Mesodermal cell (in vitro differentiated cells): ENCODE results near the gene DEFB125. TPM values are rescaled to one million over a fixed set of nuclear protein-coding genes. Genes with fewer than 3 reads are reported as not detected.

Experiments used
- H3K27ac ChIP-seq: 2 replicates; pipeline ENCODE4 v1.7.0; 2013; ENCODE audit warnings: mild to moderate bottlenecking, low read depth, low read length, moderate library complexity; ENCODE audit not compliant: severe bottlenecking
- H3K36me3 ChIP-seq: 2 replicates; pipeline ENCODE4 v1.7.1; 2013; ENCODE audit warnings: mild to moderate bottlenecking, low read length, moderate library complexity; ENCODE audit not compliant: control insufficient read depth, insufficient read depth
- H3K4me1 ChIP-seq: one replicate; pipeline ENCODE4 v1.7.1; 2013; ENCODE audit warnings: mild to moderate bottlenecking, low read length; ENCODE audit not compliant: insufficient read depth, control insufficient read depth, poor library complexity, severe bottlenecking
- H3K4me3 ChIP-seq: 2 replicates; pipeline ENCODE4 v1.7.0; 2013; ENCODE audit warnings: low read length, control low read depth, mild to moderate bottlenecking; ENCODE audit not compliant: insufficient read depth, poor library complexity, severe bottlenecking; ENCODE audit errors: extremely low read depth
- H3K9me3 ChIP-seq: 2 replicates; pipeline ENCODE4 v1.7.1; 2013; ENCODE audit warnings: mild to moderate bottlenecking, low read length, moderate library complexity; ENCODE audit not compliant: control insufficient read depth
- WGBS, 2 experiments: methylation state at CpG; one replicate each; pipeline ENCODE4 v1.1.5; 2013; ENCODE audit warnings: missing lambda C conversion rate in 2 of 2; ENCODE audit not compliant: insufficient coverage in 2 of 2; 5-methylcytosine and 5-hydroxymethylcytosine counted together
- polyA plus RNA-seq, 2 experiments: library from polyadenylated mRNA; stranded (reverse); fragments of 50-300 nt; gene quantifications; one replicate each; pipeline ENCODE4 v1.2.3, GENCODE V29; 2013

The DEFB125 gene, protein sequence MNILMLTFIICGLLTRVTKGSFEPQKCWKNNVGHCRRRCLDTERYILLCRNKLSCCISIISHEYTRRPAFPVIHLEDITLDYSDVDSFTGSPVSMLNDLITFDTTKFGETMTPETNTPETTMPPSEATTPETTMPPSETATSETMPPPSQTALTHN
- polyA plus RNA-seq (2013, experiment 1 of 2): not detected
- not detected for polyA plus RNA-seq (2013, experiment 2 of 2)

GRCh38 chr20:87401-87800 is at the start of gene DEFB125:
Gene DEFB125 (plus strand): TSS chr20:87672. CDS start chr20:87710, 38 bp downstream.
- Histone ChIP-seq H3K4me3 (no peak within 1 kb of the TSS), H3K4me1 (no peaks in the 10 kb centered on the region), H3K27ac (no peak within 1 kb of the TSS), H3K36me3 (no peaks in the 10 kb centered on the region), H3K9me3 (peaks cover 7% of the 10 kb centered on the region)
- WGBS, 2 experiments: 85 to 90% methylated on average over 2 to 3 of the region's 3 CpGs

DNA sequence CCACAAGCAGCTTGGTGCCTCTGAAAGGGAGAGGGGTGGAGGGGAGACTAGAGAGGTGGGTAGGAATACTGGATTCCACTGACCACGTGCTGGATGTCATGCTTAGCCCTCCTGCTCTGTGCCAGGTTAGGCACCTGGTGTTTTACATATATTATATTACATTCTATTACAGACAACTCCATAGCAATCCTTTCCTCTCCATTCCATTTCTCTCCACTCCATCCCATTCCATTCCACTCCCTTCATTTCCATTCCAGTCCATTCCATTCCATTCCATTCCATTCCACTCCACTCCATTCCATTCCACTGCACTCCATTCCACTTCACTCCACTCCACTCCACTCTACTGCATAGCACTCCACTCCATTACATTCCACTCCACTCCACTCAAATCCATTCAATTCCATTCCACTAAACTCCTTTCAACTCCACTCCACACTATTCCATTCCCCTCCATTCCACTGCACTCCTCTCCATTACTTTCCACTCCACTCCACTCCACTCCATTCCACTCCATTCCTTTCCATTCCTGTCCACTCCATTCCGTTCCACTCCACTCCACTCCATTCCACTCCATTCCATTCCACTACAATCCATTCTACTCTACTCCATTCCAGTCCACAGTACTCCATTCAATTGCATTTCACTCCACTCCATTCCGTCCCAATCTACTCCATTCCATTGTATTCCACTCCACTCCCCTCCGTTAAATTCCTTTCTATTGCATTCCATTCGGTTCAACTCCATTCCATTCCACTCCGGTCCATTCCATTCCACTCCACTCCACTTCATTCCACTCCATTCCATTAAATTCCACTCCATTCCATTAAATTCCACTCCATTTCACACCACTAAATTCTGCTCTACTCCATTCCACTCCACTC is 27.2 kb upstream of the DEFB125 start:
- H3K9me3 ChIP-seq: peaks cover 42% of the 10 kb centered on the region
- H3K4me3 ChIP-seq: no peak overlapping the region
- H3K4me1 ChIP-seq: no peaks in the 10 kb centered on the region
- H3K27ac ChIP-seq: no peak overlapping the region
- WGBS, 2 experiments: 68 to 74% methylated on average over 5 of the region's 6 CpGs
- no peaks in the 10 kb centered on the region for H3K36me3 ChIP-seq

DNA sequence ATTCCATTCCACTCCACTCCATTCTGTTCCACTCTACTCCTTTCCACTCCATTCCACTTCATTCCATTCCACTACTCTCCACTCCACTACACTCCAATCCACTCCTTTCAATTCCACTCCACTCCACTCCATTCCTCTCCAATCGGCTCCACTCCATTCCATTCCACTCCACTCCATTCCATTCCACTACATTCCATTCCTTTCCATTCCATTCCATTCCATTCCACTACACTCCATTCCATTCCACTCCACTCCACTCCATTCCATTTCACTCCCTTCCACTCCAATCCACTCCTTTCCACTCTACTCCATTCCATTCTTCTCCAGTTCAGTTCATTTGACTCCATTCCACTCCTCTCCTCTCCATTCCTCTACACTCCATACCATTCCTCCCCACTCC is 26.2 kb upstream of the DEFB125 start:
- no peak overlapping the region for H3K4me3 ChIP-seq
- peaks cover 52% of the 10 kb centered on the region for H3K9me3 ChIP-seq
- H3K36me3 ChIP-seq: no peaks in the 10 kb centered on the region
- H3K27ac ChIP-seq: no peak overlapping the region
- no peaks in the 10 kb centered on the region for H3K4me1 ChIP-seq
- WGBS, 2 experiments: 94 to 97% methylated on average over 1 of the region's 1 CpG

- no peak overlapping the region for H3K4me3 ChIP-seq
- 76 to 77% methylated on average over 5 of the region's 5 CpGs for WGBS, 2 experiments
- H3K4me1 ChIP-seq: no peaks in the 10 kb centered on the region
- H3K36me3 ChIP-seq: no peaks in the 10 kb centered on the region
- peaks cover 57% of the 10 kb centered on the region for H3K9me3 ChIP-seq
- H3K27ac ChIP-seq: no peak overlapping the region
These were observed 25.7 kb upstream of the DEFB125 start for GRCh38 chr20:61757-62156.

DNA sequence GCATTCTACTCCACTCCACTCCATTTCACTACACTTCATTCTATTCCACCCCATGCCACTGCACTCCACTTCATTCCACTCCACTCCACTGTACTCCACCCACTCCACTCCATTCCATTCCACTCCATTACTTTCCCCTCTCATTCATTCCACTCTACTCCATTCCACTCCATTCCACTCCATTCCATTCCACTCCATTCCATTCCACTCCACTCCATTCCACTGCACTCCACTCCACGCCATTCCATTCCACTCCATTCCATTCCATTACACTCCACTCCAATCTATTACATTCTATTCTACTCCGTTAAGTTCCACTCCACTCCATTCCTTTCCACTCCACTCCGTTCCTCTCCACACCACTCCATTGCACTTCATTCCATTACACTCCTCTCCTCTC is 25.0 kb upstream of the DEFB125 start:
- no peak overlapping the region for H3K4me3 ChIP-seq
- peaks cover 63% of the 10 kb centered on the region for H3K9me3 ChIP-seq
- WGBS, 2 experiments: 79 to 90% methylated on average over 3 of the region's 3 CpGs
- H3K4me1 ChIP-seq: no peaks in the 10 kb centered on the region
- no peaks in the 10 kb centered on the region for H3K36me3 ChIP-seq
- H3K27ac ChIP-seq: no peak overlapping the region

GRCh38 chr20:64026-64603 is 23.4 kb upstream of the DEFB125 start:
- 89 to 90% methylated on average over 3 of the region's 3 CpGs for WGBS, 2 experiments
- no peaks in the 10 kb centered on the region for H3K36me3 ChIP-seq
- H3K9me3 ChIP-seq: peaks cover 63% of the 10 kb centered on the region
- H3K4me3 ChIP-seq: no peak overlapping the region
- H3K4me1 ChIP-seq: no peaks in the 10 kb centered on the region
- no peak overlapping the region for H3K27ac ChIP-seq

DNA sequence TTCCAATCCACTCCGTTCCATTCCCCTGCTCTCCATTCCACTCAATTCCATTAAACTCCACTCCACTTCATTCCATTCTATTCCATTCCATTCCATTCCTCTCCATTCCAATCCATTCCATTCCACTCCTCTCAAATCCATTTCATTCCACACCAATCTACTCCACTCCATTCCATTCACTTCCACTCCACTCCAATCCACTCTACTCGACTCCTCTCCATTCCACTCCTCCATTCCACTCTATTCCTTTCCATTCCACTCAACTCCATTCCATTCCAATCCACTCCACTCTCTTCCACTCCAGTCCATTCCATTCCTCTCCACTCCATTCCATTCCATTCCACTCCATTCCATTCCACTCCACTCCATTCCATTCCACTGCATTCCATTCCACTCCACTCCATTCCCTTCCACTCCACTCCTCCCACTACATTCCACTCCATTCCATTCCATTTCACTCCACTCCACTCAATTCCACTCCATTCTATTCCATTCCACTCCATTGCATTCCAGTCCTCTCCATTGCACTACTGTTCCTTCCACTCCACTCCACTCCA is 22.6 kb upstream of the DEFB125 start:
- Histone ChIP-seq H3K9me3 (peaks cover 63% of the 10 kb centered on the region), H3K36me3 (no peaks in the 10 kb centered on the region), H3K4me3 (no peak overlapping the region), H3K27ac (no peak overlapping the region), H3K4me1 (no peaks in the 10 kb centered on the region)
- 79 to 88% methylated on average over 2 of the region's 2 CpGs for WGBS, 2 experiments

- Histone ChIP-seq H3K36me3 (no peaks in the 10 kb centered on the region), H3K4me3 (no peak overlapping the region), H3K4me1 (no peaks in the 10 kb centered on the region), H3K27ac (no peak overlapping the region), H3K9me3 (peaks cover 1% of the 10 kb centered on the region)
- 69 to 70% methylated on average over 2 of the region's 2 CpGs for WGBS, 2 experiments
These were observed 10.2 kb upstream of the DEFB125 start for GRCh38 chr20:77231-77630.

GRCh38 chr20:78338-78737 is 9.1 kb upstream of the DEFB125 start:
- no peaks in the 10 kb centered on the region for H3K9me3 ChIP-seq

GRCh38 chr20:79565-79964 is 7.9 kb upstream of the DEFB125 start:
- Histone ChIP-seq H3K9me3 (no peaks in the 10 kb centered on the region), H3K27ac (no peak overlapping the region), H3K36me3 (no peaks in the 10 kb centered on the region), H3K4me1 (no peaks in the 10 kb centered on the region), H3K4me3 (no peak overlapping the region)
- 81 to 85% methylated on average over 3 to 4 of the region's 4 CpGs for WGBS, 2 experiments

More at GRCh38 chr20:78338-78737, 9.1 kb upstream of the DEFB125 start:
- H3K4me1 ChIP-seq: no peaks in the 10 kb centered on the region
- no peaks in the 10 kb centered on the region for H3K36me3 ChIP-seq
- no peak overlapping the region for H3K4me3 ChIP-seq
- H3K27ac ChIP-seq: no peak overlapping the region
